Stimulated activated CD4-positive, alpha-beta T cell treated with anti-CD3 and anti-CD28 coated beads, Interleukin-12 subunit alpha, Interleukin-12 subunit beta, amount 100 ng/mL, for 48 hours (primary cell): Measurements from ENCODE around the gene PDCD1.
"Not testable (repeated sequence)": the region's sequence is repeated elsewhere in the genome, so short reads cannot be mapped to it uniquely, and the experiment has no call there.

Source experiments
- DNase-seq, 3 donors: peaks; one replicate each; pipeline ENCODE4 v3.0.0-alpha.2; 2020; ENCODE audit warnings: low read depth in 2 of 3, low spot score in 1 of 3

PDCD1 gene

GRCh38 chr2:241801611-241802420 lies 56.9 kb downstream of the PDCD1 start:
- DNase-seq: no peak

- DNase-seq: not testable (repeated sequence)
Measured at GRCh38 chr2:241800198-241800903, 58.3 kb downstream of the PDCD1 start.
